Tibial artery (tissue), 4 donors: ENCODE data around the gene CHST8.

Source experiments
- DNase-seq, 2 donors: peaks; one replicate each; pipeline ENCODE4 v3.0.0-alpha.2; 2019
- H3K27ac ChIP-seq, 2 donors: fragments of 200-600 bp; sonication (generic) in 1 of 2; 1 replicate in 1 of 2; 2 replicates in 1 of 2; pipeline ENCODE4 v1.5.1; 2018 to 2019; ENCODE audit warnings: mild to moderate bottlenecking in 1 of 2
- H3K27me3 ChIP-seq, 2 donors: fragments of 200-600 bp; sonication (generic) in 1 of 2; one replicate each; pipeline versions ENCODE4 v1.5.1 to v1.6.0; 2016 to 2019
- H3K36me3 ChIP-seq, 3 donors: fragments of 200-600 bp; sonication (generic) in 2 of 3; one replicate each; pipeline ENCODE4 v1.5.1; 2016 to 2019; ENCODE audit warnings: mild to moderate bottlenecking in 2 of 3
- H3K4me1 ChIP-seq, 4 donors: fragments of 200-600 bp; sonication (generic) in 2 of 4; 1 replicate in 3 of 4; 2 replicates in 1 of 4; pipeline ENCODE4 v1.5.1; 2016 to 2019
- H3K4me3 ChIP-seq, 2 donors: fragments of 200-600 bp; sonication (generic) in 1 of 2; 1 replicate in 1 of 2; 2 replicates in 1 of 2; pipeline ENCODE4 v1.5.1; 2018 to 2019; ENCODE audit warnings: mild to moderate bottlenecking in 2 of 2
- H3K9me3 ChIP-seq, 3 donors: fragments of 200-600 bp; sonication (generic) in 1 of 3; one replicate each; pipeline ENCODE4 v1.5.1; 2016 to 2019
- intact Hi-C: fragments of 100-400 bp; cut with DNase I; formaldehyde crosslinking; loops from one replicate; pipeline ENCODE4 v1.15.0; 2023; ENCODE audit warnings: low total_unique reads
- TF ChIP-seq, protein P1 (sequence below), 2 experiments: fragments of 200-600 bp in 1 of 2; fragments of 450-650 bp in 1 of 2; IDR thresholded peaks; one replicate each; pipeline ENCODE4 v1.5.1; 2017 to 2019; ENCODE audit warnings: antibody characterized with exemption in 2 of 2, mild to moderate bottlenecking in 1 of 2, moderate library complexity in 1 of 2

The CHST8 gene

DNA sequence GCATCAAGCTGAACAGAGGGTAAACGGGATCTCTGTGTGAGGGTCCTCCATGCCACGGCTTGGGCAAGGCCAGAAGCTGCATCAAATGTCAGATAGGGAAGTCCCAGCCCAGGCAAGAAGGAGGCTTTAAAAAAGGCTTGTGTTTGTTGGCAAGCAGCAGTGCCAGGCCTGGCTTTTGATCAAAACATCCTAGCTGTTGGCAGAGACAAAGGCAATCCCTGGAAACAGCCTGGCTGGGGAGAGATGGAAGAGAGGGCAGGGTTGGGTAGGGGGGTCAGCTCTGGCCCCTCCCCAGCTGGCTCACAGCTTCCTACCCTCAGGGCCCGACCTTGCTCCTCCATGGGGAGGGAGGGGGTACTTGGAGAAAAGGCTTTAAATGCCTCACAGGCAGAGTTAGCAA lies 113.2 kb downstream of the CHST8 start:
- peaks cover 0 to 8% (median 3%) of the 10 kb centered on the region in 4 donors for H3K4me1 ChIP-seq
- H3K36me3 ChIP-seq: no peaks in the 10 kb centered on the region
- no peaks in the 10 kb centered on the region for H3K9me3 ChIP-seq
- no peak overlapping the region for H3K27ac ChIP-seq
- no peak overlapping the region for H3K4me3 ChIP-seq
- intact Hi-C loops: no loop called here
- TF ChIP-seq, protein P1, sequence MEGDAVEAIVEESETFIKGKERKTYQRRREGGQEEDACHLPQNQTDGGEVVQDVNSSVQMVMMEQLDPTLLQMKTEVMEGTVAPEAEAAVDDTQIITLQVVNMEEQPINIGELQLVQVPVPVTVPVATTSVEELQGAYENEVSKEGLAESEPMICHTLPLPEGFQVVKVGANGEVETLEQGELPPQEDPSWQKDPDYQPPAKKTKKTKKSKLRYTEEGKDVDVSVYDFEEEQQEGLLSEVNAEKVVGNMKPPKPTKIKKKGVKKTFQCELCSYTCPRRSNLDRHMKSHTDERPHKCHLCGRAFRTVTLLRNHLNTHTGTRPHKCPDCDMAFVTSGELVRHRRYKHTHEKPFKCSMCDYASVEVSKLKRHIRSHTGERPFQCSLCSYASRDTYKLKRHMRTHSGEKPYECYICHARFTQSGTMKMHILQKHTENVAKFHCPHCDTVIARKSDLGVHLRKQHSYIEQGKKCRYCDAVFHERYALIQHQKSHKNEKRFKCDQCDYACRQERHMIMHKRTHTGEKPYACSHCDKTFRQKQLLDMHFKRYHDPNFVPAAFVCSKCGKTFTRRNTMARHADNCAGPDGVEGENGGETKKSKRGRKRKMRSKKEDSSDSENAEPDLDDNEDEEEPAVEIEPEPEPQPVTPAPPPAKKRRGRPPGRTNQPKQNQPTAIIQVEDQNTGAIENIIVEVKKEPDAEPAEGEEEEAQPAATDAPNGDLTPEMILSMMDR (IDR thresholded peaks at IDR 0.05): no peak
- DNase-seq: no peak
- peaks cover 0 to 15% of the 10 kb centered on the region in 2 donors for H3K27me3 ChIP-seq

DNA sequence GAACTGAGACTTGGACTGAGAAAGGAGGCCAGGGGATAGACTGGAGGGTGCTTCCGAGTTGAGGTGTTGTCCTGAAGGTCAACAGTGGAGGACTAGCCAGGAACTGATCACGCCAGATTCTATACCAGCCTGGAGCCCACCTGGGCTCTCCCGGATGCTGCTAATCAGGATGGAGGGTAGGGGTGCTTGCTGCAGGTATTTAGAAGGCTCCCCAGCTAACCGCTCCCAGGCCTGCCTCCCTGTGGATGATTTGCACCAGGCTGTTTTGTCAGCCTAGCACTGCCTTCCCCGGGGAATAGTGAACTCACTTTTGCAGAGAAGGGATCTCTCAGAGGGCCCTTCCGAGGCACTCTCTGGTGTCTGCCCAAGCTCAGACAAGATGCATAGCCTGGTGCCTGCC lies 114.4 kb downstream of the CHST8 start:
- Histone ChIP-seq H3K4me3 (no peak overlapping the region), H3K27me3 (peaks cover 0 to 15% of the 10 kb centered on the region in 2 donors), H3K36me3 (no peaks in the 10 kb centered on the region), H3K27ac (no peak overlapping the region), H3K4me1 (peaks cover 0 to 8% (median 3%) of the 10 kb centered on the region in 4 donors), H3K9me3 (no peaks in the 10 kb centered on the region)
- intact Hi-C loops: no loop called here
- no peak for DNase-seq
- TF ChIP-seq, protein P1 (IDR thresholded peaks at IDR 0.05): no peak

DNA sequence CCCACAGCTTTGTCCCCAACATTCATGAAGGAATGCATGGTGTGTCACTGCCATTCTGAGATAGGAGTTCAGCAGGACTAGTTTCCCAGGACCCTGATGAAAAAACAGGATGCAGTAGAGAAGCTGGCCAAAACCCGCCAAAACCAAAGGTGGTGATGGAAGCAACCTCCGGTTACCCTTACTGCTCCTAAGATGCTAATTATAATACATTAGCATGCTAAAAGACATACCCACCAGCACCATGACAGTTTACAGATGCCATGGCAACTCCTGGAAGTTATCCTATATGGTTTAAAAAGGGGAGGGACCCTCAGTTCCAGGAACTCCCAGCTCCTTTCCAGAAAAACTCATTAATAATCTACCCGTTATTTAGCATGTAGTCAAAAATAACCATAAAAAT lies 115.0 kb downstream of the CHST8 start:
- Histone ChIP-seq H3K36me3 (no peaks in the 10 kb centered on the region), H3K4me3 (no peak overlapping the region), H3K9me3 (no peaks in the 10 kb centered on the region), H3K4me1 (peaks cover 0 to 8% (median 3%) of the 10 kb centered on the region in 4 donors), H3K27ac (no peak overlapping the region), H3K27me3 (peaks cover 0 to 15% of the 10 kb centered on the region in 2 donors)
- DNase-seq: no peak
- intact Hi-C loops: no loop called here
- TF ChIP-seq, protein P1 (IDR thresholded peaks at IDR 0.05): no peak

DNA sequence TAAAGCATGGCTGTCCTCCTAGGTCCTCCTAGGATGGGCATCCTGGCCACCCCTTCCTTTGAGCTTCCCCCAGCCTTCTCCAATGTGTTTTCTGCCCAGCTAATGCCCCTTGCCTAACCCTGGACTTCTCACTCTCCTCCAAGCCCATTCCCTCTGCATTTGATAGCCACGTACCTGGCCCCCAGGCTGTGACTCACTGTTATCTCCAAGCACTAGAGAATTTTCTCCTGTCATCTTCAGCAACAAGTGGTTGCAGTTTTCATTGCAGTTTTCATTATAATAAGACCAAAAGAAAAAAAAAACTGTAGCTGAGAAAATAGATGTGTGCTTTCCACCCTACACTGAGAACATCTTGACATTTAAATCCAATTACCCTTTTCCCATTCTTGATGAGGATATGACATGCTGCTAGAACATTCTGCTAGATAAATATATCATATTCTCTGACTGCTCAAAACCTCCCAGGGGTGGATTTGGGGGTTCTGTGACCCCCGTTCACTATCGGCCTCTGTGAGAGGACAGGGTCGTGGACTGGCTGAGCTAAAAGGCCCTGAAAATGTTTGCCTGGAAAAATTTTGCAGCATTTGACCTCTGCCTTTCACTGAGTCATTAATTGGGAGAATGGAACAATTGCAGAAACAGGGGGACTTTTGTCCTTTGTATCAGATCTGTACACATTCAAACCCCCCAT lies 116.1 kb downstream of the CHST8 start:
- Histone ChIP-seq H3K4me3 (no peak overlapping the region), H3K27ac (no peak overlapping the region), H3K9me3 (no peaks in the 10 kb centered on the region), H3K4me1 (peaks cover 0 to 8% (median 3%) of the 10 kb centered on the region in 4 donors), H3K27me3 (peaks cover 0 to 15% of the 10 kb centered on the region in 2 donors), H3K36me3 (no peaks in the 10 kb centered on the region)
- intact Hi-C loops: no loop called here
- DNase-seq: no peak
- TF ChIP-seq, protein P1 (IDR thresholded peaks at IDR 0.05): no peak

DNA sequence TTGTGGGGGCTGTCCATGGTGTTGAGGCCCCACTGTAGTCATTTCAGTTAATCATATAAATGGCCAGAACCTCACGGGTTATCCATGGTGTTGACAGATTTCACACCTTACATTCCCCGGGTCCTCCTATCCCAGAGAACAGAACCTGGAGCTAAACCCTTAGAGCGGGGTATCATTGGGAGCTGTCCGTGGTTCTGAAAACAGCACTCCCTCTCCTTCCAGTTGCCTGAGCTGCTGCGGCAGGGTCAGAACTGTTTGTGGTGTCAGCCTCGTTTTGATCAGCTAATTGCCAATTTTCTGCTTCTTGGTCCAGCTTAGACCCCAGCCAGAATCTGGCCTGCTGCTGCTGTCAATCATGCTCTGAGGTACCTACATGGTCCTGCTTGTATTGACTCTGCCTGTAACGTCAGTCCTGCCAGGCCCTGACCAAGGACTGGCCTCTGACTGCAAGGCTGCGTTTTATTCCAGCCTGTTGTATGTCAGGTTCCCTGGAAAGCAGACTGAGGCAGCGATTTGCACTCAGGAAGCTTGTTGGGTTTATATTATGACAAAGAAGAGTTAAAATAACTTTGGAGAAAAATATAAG lies 119.2 kb downstream of the CHST8 start:
- Histone ChIP-seq H3K36me3 (no peaks in the 10 kb centered on the region), H3K4me1 (no peaks in the 10 kb centered on the region), H3K27me3 (peaks cover 0 to 21% of the 10 kb centered on the region in 2 donors), H3K27ac (no peak overlapping the region), H3K9me3 (no peaks in the 10 kb centered on the region), H3K4me3 (no peak overlapping the region)
- TF ChIP-seq, protein P1 (IDR thresholded peaks at IDR 0.05): no peak
- no peak for DNase-seq
- intact Hi-C loops: no loop called here
